Thyroid gland (tissue), 4 donors: Measurements from ENCODE around the gene PIEZO2.

Experiments used
- POLR2A ChIP-seq, 2 donors: fragments of 450-650 bp; IDR thresholded peaks; one replicate each; pipeline ENCODE4 v1.6.1; 2017; ENCODE audit warnings: antibody characterized with exemption in 2 of 2, mild to moderate bottlenecking in 2 of 2, moderate library complexity in 1 of 2
- TF ChIP-seq, protein P1 (sequence below), 6 experiments: fragments of 200-600 bp in 3 of 6; fragments of 450-650 bp in 3 of 6; sonication (generic) in 3 of 6; IDR thresholded peaks; one replicate each; pipeline ENCODE4 v1.5.1; 2016 to 2019; ENCODE audit warnings: antibody characterized with exemption in 6 of 6, mild to moderate bottlenecking in 2 of 6, inconsistent platforms in 1 of 6, moderate library complexity in 1 of 6

DNA sequence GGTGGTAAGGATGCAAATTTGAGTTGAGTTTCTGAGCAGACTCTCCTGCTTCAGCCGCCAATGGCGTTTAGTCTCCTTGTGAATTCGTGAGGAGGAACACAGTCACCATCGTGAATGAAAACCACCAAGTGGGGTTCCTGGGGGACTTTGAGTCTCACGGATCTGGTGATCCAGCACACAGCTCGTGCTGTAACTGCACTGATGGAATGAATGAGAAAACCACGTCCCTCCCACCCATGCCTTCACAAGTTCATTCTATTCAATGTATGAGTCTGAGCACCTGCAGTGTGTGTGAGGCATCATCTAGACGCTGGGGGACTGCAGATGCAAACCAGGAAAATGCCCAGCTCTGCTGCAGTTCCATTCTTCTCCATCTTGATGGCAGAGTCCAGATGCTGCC lies 127.9 kb downstream of the PIEZO2 start:
- TF ChIP-seq POLR2A (IDR thresholded peaks at IDR 0.05) = no peak
- TF ChIP-seq, protein P1, sequence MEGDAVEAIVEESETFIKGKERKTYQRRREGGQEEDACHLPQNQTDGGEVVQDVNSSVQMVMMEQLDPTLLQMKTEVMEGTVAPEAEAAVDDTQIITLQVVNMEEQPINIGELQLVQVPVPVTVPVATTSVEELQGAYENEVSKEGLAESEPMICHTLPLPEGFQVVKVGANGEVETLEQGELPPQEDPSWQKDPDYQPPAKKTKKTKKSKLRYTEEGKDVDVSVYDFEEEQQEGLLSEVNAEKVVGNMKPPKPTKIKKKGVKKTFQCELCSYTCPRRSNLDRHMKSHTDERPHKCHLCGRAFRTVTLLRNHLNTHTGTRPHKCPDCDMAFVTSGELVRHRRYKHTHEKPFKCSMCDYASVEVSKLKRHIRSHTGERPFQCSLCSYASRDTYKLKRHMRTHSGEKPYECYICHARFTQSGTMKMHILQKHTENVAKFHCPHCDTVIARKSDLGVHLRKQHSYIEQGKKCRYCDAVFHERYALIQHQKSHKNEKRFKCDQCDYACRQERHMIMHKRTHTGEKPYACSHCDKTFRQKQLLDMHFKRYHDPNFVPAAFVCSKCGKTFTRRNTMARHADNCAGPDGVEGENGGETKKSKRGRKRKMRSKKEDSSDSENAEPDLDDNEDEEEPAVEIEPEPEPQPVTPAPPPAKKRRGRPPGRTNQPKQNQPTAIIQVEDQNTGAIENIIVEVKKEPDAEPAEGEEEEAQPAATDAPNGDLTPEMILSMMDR (IDR thresholded peaks at IDR 0.05) = no peak
